T-helper 2 cell treated with Interferon-gamma antibody and Interleukin-4, amounts not matched to agents 5 μg/mL and 100 μg/mL, for 36 hours (primary cell): ENCODE results near the gene RASA1.

Source experiments
- DNase-seq: peaks from one replicate; pipeline ENCODE4 v3.0.0; 2021; ENCODE audit warnings: low spot score
- H3K27ac Mint-ChIP-seq: one replicate; pipeline ENCODE4 v1.8.0; 2021; ENCODE audit warnings: mild to moderate bottlenecking, mixed read lengths
- H3K27me3 Mint-ChIP-seq: one replicate; pipeline ENCODE4 v1.8.0; 2021; ENCODE audit warnings: low read depth, mixed read lengths
- H3K36me3 Mint-ChIP-seq: one replicate; pipeline ENCODE4 v1.8.0; 2021; ENCODE audit warnings: low read depth, mixed read lengths
- H3K4me1 Mint-ChIP-seq: one replicate; pipeline ENCODE4 v1.8.0; 2021; ENCODE audit warnings: low read depth, mixed read lengths
- H3K4me3 Mint-ChIP-seq: one replicate; pipeline ENCODE4 v1.8.0; 2022; ENCODE audit warnings: mild to moderate bottlenecking, moderate library complexity, mixed read lengths
- H3K9me3 Mint-ChIP-seq: one replicate; pipeline ENCODE4 v1.8.0; 2021; ENCODE audit warnings: mixed read lengths

RASA1 gene

DNA sequence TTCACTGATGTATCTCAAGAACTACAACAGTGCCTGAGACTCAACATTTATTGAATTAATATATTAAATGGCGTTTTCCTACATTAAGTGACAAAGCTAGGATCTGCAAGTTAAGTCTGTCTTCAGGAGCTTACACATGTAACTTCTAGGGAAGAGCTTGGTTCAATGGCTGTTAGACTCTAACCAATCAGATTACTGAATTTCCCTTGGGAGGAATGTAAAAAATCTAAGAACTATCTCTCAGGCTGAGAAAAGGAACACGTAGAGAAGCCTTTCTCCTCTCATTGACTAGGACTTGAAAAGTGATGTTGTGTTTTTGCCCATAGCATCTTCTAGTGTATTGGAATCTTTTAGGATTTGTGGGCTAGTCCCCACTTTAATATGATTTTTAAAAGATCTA, 91.4 kb downstream of the RASA1 start:
- DNase-seq: no peak
- H3K27ac Mint-ChIP-seq: no peak overlapping the region
- no peak overlapping the region for H3K4me3 Mint-ChIP-seq
- peaks cover 48% of the 10 kb centered on the region for H3K36me3 Mint-ChIP-seq
- H3K27me3 Mint-ChIP-seq: no peaks in the 10 kb centered on the region
- H3K9me3 Mint-ChIP-seq: no peaks in the 10 kb centered on the region
- peaks cover 19% of the 10 kb centered on the region for H3K4me1 Mint-ChIP-seq

GRCh38 chr5:87360132-87360531, 92.4 kb downstream of the RASA1 start:
- peaks cover 47% of the 10 kb centered on the region for H3K36me3 Mint-ChIP-seq
- DNase-seq: no peak
- H3K27me3 Mint-ChIP-seq: no peaks in the 10 kb centered on the region
- no peak overlapping the region for H3K4me3 Mint-ChIP-seq
- no peaks in the 10 kb centered on the region for H3K9me3 Mint-ChIP-seq
- no peak overlapping the region for H3K27ac Mint-ChIP-seq
- H3K4me1 Mint-ChIP-seq: peaks cover 12% of the 10 kb centered on the region

GRCh38 chr5:87361031-87361445, 93.4 kb downstream of the RASA1 start:
- Mint-ChIP-seq H3K4me1 (peaks cover 12% of the 10 kb centered on the region), H3K27ac (no peak overlapping the region), H3K4me3 (no peak overlapping the region), H3K27me3 (no peaks in the 10 kb centered on the region), H3K9me3 (no peaks in the 10 kb centered on the region), H3K36me3 (peaks cover 42% of the 10 kb centered on the region)
- DNase-seq: no peak

DNA sequence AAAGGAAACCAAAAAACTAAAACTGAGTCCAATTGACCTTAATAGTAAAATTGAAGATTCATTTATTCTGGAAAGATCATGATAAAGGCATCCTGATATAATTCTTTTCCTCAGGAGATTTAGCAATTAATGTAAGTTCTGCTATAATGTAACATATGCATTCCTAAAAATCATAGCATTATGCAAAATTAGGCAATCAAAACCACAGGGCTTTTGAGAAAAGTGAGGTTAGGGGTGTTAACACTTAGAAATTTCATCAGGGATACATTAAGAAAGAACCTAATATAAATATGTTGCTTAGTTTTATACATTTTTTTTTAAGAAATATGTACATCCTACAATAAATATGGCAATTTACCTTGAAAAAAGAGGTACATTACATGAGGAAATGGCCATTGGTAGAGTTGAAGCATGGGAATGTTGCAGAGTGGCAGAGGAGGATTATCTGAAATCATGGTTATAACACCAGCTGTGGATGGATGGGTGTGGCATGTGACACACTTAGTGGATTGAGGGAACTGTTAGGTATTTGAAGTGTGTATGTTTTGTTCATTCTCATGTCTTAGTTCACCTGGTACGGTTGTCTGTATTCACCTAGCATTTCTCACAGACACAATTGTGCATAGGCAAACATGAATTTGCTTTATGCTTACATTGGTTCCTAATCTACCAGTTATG, 94.0 kb downstream of the RASA1 start:
- no peak overlapping the region for H3K4me3 Mint-ChIP-seq
- no peak for DNase-seq
- H3K27ac Mint-ChIP-seq: no peak overlapping the region
- no peaks in the 10 kb centered on the region for H3K27me3 Mint-ChIP-seq
- no peaks in the 10 kb centered on the region for H3K9me3 Mint-ChIP-seq
- H3K4me1 Mint-ChIP-seq: peaks cover 12% of the 10 kb centered on the region
- H3K36me3 Mint-ChIP-seq: peaks cover 42% of the 10 kb centered on the region

- Mint-ChIP-seq H3K27me3 (no peaks in the 10 kb centered on the region), H3K4me1 (peaks cover 4% of the 10 kb centered on the region), H3K36me3 (peaks cover 40% of the 10 kb centered on the region), H3K27ac (no peak overlapping the region), H3K4me3 (no peak overlapping the region), H3K9me3 (no peaks in the 10 kb centered on the region)
- DNase-seq: no peak
Observed at GRCh38 chr5:87367243-87367642, 99.6 kb downstream of the RASA1 start.

- Mint-ChIP-seq H3K4me1 (peaks cover 4% of the 10 kb centered on the region), H3K9me3 (no peaks in the 10 kb centered on the region), H3K27ac (no peak overlapping the region), H3K36me3 (peaks cover 37% of the 10 kb centered on the region), H3K27me3 (no peaks in the 10 kb centered on the region), H3K4me3 (no peak overlapping the region)
- DNase-seq: no peak
Observed at GRCh38 chr5:87368601-87369000, 100.9 kb downstream of the RASA1 start.

DNA sequence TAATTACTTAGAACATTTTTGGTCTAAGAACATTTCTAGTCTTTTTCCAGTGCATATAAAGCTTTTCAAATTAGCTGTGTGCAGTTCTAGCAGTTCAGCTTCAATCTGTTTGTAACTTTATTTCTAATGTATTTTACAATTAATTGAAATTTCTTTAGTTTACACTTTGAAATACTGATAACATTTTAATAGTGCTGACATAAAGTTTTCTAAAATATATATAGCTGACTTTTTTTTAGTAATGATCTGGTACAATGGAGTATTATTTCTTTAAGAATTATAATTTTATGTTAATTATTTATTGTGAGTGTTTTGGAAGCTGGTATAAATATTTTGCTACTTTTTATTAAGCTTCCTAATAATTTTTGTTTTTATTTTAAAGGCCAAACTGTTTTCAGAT, 101.7 kb downstream of the RASA1 start:
- Mint-ChIP-seq H3K27ac (no peak overlapping the region), H3K9me3 (no peaks in the 10 kb centered on the region), H3K4me3 (no peak overlapping the region), H3K36me3 (peaks cover 37% of the 10 kb centered on the region), H3K27me3 (no peaks in the 10 kb centered on the region), H3K4me1 (peaks cover 4% of the 10 kb centered on the region)
- no peak for DNase-seq

DNA sequence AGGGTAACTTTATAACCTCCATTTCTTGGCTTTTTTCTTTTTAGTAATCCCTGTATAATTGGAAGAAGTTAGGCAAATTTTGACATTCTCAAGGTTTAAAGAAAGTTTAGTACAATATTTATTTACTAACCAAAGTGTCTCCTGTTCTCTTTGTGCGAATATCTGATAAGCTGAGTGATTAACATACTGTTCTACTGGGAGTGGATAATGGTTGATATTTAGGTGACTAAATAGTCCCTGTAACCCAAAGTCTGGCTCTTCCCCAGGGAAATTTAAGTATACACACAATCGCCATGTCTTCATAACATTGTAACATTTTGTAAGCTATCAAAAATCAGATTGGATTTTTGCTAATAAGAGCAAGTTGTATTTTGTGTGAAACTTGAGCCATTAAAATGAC, 105.0 kb downstream of the RASA1 start:
- Mint-ChIP-seq H3K36me3 (peaks cover 34% of the 10 kb centered on the region), H3K27me3 (no peaks in the 10 kb centered on the region)

GRCh38 chr5:87382224-87382623, 114.5 kb downstream of the RASA1 start:
- H3K9me3 Mint-ChIP-seq: no peaks in the 10 kb centered on the region
- H3K27ac Mint-ChIP-seq: no peak overlapping the region
- H3K4me1 Mint-ChIP-seq: peaks cover 2% of the 10 kb centered on the region
- H3K4me3 Mint-ChIP-seq: no peak overlapping the region
- H3K36me3 Mint-ChIP-seq: peaks cover 30% of the 10 kb centered on the region
- H3K27me3 Mint-ChIP-seq: no peaks in the 10 kb centered on the region
- no peak for DNase-seq

More for the DNA sequence above, 105.0 kb downstream of the RASA1 start:
- no peak for DNase-seq
- H3K9me3 Mint-ChIP-seq: no peaks in the 10 kb centered on the region
- H3K4me3 Mint-ChIP-seq: no peak overlapping the region
- H3K4me1 Mint-ChIP-seq: peaks cover 4% of the 10 kb centered on the region
- no peak overlapping the region for H3K27ac Mint-ChIP-seq

DNA sequence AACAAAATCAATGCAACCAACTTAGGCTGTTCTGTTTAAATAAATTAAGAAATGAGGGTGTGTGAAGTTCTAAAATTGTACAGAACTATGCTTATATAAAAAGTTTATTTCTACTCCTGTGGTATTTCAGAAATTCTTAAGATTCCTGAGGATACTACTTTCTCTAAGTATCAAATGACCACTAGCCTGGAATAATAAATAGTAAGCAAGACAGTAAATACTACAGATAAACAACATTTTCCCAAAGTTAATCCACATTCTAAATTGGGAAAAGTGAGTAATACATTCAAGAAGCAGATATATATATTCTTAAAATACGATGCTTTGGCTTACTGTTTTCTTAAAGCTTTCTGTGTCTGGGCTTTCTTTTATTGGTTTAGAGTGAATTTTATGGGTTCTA, 115.5 kb downstream of the RASA1 start:
- H3K9me3 Mint-ChIP-seq: no peaks in the 10 kb centered on the region
- peaks cover 35% of the 10 kb centered on the region for H3K36me3 Mint-ChIP-seq
- no peak overlapping the region for H3K4me3 Mint-ChIP-seq
- DNase-seq: no peak
- H3K27me3 Mint-ChIP-seq: no peaks in the 10 kb centered on the region
- no peak overlapping the region for H3K27ac Mint-ChIP-seq
- peaks cover 2% of the 10 kb centered on the region for H3K4me1 Mint-ChIP-seq

DNA sequence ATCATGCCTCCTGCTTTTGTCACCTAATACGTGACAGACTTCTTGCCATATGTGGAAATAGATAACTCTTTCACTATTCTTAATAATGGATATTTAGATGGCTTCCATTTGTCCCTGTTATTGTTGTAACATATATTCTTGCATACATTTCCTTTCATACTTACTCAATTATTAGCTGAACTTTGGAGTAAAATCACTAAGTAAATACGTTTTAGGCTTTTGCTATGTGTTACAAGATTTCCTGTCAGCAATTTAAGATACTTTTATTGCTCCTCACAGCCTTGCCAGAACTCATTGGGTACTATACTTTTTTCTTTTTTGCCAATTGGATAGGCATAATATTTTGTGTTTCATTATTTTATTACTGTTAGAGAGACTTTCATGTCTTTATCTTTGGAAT, 118.1 kb downstream of the RASA1 start:
- DNase-seq: no peak
- Mint-ChIP-seq H3K36me3 (peaks cover 44% of the 10 kb centered on the region), H3K4me1 (peaks cover 11% of the 10 kb centered on the region), H3K27ac (no peak overlapping the region), H3K4me3 (no peak overlapping the region), H3K27me3 (no peaks in the 10 kb centered on the region), H3K9me3 (no peaks in the 10 kb centered on the region)

DNA sequence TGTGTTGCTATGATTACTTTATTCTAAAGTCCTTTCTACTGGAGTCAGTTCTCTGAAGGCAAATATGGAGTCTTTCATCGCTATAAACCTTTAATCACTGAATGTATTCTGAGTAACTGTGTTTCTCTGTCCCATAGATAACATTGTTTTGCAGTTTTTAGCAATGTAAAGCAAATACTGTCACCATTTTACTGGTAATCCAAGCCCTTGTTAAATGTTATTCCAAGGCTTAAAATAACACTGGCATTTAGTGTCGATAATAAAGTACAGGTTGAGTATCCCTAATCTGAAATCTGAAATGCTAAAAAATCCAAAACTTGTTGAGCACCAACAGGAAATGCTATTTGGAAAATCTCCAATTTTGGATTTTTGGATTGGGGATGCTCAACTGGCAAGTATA, 120.4 kb downstream of the RASA1 start:
- no peak overlapping the region for H3K27ac Mint-ChIP-seq
- no peak overlapping the region for H3K4me3 Mint-ChIP-seq
- H3K36me3 Mint-ChIP-seq: peaks cover 57% of the 10 kb centered on the region
- no peaks in the 10 kb centered on the region for H3K9me3 Mint-ChIP-seq
- H3K4me1 Mint-ChIP-seq: peaks cover 11% of the 10 kb centered on the region
- DNase-seq: no peak
- no peaks in the 10 kb centered on the region for H3K27me3 Mint-ChIP-seq

GRCh38 chr5:87389296-87390034, 121.8 kb downstream of the RASA1 start:
- no peak overlapping the region for H3K4me3 Mint-ChIP-seq
- no peak for DNase-seq
- H3K27ac Mint-ChIP-seq: peak overlapping the region; percentile 5
- H3K9me3 Mint-ChIP-seq: no peaks in the 10 kb centered on the region
- peaks cover 60% of the 10 kb centered on the region for H3K36me3 Mint-ChIP-seq
- H3K27me3 Mint-ChIP-seq: no peaks in the 10 kb centered on the region
- H3K4me1 Mint-ChIP-seq: peaks cover 9% of the 10 kb centered on the region

- Mint-ChIP-seq H3K27ac (peak overlapping the region; percentile 5), H3K4me3 (no peak overlapping the region), H3K4me1 (peaks cover 9% of the 10 kb centered on the region), H3K36me3 (peaks cover 66% of the 10 kb centered on the region), H3K27me3 (no peaks in the 10 kb centered on the region), H3K9me3 (no peaks in the 10 kb centered on the region)
- no peak for DNase-seq
Observed at GRCh38 chr5:87390075-87390474, 122.4 kb downstream of the RASA1 start.
